HL-60/S4 (cell line): Measurements from ENCODE around the gene CRELD2.

Experiments used
- in situ Hi-C: fragments of 300-500 bp; cut with MboI; formaldehyde crosslinking; loops from 2 replicates; pipeline ENCODE4 v1.14.3; 2022; ENCODE audit warnings: low sequenced_read_pairs

The CRELD2 gene

DNA sequence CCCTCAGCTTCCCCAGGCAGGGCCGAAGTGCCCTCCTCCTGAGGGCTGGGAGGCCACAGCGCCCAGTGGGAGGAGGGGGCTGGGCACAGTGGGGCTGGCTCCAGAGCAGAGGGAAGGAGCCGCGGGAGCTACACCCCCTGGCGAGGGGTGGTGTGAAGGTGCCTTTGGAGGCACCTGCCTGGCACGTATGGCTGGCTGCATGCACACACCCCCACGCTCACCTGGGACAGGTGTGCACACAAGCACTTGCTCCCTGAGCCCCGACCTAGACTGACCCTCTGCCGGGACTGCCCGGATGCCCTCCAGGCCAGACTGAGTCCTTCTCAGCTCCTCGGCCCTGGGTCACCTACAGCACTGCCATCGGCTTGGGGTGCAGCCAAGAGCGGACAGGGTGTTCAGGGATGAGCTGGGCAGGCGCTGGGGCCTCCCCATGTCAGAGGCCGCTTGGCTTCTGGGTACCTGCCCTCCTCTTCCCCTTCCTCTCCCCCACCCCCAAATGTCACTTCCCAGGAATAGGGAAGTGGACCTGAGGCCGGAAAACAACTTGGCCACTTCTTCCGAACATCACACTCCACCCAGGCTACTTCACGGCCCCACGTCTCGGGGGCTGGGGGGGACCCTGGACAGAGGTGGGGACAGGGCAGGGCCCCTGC lies 34.7 kb downstream of the CRELD2 start:
- in situ Hi-C loops: no loop called here

GRCh38 chr22:49953680-49954344 lies 35.4 kb downstream of the CRELD2 start:
- in situ Hi-C loops: no loop called here

DNA sequence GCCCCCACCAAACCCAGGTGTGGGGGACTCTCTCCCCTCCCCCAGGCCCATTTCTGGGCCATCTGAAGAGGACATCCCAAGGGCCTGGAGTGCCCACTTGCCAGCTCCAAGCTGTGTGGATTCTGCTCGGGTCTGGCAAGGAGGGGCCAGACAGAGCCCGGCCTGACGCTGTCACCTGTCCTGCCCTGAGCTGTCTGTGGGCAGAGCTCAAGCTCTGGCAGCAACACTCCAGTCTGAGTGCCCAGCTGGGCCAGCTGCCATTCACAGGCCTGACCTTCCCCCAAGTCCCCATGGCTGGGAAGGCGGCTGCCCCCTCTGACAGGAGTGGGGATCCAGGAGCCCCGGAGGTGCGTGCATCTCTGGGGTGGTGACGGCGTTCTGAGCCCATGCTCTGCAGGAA lies 35.9 kb downstream of the CRELD2 start:
- in situ Hi-C loops: no loop called here

DNA sequence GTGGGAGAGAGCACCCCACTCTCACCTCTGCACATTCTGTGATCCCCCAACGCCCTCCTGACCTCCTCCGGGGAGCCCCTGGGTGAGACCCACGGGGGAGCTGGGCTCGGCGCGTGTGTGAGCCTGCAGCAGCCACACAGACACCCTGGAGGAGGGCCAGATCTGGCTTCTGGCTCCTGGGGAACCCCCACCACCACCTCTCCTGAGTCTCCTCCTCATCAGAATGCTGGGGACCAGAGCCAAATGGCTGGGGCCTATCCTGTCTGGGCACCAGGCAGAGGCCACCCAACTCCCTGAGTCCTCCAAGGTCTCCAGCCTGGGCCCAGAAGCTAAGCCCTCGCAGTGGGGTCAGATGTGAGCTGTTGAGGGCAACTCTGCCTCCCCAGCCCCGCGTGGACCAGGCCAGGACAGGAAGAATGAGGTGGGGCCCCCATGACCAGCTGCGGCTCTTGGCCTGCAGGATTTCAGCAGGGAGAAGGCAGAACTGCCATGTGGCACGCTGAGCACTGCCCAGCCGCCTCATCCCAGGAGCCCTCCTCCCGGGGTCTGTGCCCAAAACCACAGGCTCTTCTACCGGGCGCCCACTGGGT lies 36.7 kb downstream of the CRELD2 start:
- in situ Hi-C loops: no loop called here

DNA sequence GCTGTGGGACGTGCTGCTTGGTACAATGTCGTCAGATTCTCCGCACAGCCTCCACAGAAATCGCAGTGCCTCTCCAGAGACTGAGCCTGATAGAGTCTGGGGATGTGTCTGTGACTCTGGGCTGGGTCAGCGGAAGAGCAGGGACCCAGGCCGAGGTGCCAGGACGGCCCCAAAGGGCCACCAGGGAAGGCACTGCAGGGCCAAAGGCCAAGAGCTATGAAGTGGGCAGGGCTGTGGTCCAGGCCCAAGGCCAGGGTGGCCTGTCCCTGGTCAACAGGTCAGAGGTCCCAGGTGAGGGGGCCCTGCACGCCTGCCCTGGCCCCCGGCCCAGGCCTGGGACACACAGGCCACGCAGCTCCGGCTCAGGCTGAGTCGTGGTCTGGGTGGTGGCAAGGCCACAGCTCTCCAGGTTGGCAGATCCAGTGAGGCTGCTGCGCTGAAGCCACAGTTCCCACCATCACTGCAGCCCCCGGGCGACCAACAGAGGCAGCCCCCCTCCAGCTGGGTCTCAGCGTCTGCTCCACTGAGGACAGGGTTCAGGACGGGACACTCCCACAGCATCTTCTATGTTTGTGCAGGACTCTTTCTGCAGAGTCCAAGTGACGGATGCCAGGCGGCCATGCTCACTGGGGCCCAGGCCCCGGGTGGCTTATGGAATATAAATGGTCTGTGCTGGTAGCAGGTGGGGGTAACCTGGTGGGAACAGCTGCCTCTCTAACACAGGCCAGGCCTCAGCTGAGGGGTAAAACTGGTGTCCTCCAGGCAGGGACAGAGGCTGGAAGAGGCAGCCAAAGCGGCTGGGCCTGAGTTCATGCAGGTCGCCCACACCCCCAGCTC lies 37.4 kb downstream of the CRELD2 start:
- in situ Hi-C loops: no loop called here

DNA sequence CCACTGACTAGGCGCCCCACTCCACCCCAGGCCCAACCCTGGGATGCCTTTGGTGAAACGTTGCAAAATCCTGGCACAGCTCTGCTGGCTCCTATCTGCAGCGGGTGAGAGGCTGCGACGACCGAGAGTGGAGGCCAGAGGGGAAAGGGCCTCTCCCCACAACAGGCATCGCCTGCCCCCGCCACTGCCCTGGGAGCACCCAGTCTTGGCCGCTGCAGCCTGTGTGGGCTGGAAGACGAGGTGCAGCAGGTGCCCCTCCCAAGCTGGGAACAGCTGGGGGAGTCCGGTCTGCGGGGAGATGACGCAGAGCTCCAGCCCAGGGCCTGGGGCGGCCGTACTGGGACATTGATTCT lies 38.0 kb downstream of the CRELD2 start:
- in situ Hi-C loops: no loop called here

- in situ Hi-C loops: no loop called here
These were observed 38.7 kb downstream of the CRELD2 start for GRCh38 chr22:49956914-49957825.

GRCh38 chr22:49957826-49958365 lies 39.5 kb downstream of the CRELD2 start:
- in situ Hi-C loops: no loop called here

DNA sequence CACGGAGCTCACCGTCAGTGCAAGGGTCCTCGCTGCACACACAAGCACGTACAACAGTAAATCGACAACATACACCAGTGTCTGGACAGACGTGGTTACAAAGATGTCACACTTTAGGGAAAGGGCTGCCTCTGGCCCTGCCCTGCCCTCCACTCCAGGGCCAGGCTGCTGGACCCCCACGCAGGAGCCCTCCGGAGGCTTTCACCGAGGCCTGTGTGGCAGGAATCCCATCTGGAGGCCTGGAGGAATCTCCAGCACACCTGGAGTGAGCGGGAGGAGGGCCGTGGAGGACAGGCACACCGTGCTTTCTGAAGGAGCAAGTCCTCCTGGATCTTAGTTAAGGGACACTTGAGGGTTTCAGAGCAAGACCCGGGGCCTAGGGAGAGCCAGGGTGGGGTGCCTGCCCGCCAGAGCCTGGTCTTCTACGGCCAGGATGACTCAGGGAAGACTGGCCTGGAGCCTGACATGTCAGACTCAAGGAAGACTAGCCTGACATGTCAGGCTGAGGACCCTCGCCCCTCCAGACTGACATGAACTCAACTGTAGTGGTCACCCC lies 40.0 kb downstream of the CRELD2 start:
- in situ Hi-C loops: no loop called here

DNA sequence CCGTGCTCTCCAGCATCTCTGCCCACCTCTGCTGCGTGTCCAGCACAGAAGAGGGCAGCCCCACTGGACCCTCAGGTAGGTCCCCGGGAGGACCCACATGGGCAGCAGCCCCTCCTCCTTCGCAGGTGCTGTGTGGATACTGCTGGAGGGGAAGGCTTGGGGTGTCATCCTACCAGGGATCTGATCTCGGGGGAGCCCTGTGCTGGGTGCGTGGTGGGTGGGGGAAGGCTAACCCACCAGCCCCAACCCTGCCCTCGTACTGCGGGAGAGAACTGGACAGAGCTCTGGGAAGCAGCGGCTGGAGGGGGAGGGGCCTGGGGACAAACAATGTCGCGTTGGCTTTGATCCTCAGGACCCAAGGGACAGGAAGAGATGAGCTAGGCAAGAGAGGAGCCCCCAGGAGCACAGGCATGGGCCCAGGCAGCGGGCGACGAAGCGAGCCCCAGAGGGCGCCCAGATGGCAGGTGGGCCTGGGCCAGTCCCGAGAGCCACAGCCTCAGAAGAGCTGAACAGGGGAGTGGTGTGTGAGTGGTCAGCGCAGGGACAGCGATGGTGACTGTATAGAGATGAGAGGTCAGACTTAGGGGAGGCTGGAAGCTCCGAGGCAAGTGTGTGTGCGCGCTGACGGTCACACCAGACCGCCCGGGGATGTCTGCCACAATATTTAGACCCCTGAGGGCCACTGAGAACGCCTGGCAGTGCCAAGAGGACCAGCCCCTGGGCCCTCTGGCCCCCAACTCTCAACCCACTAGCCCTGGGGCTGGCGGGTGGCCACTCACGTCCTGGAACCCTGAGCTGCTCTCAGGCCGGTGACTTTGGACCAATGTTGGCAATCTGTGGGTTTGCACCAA lies 40.7 kb downstream of the CRELD2 start:
- in situ Hi-C loops: no loop called here

GRCh38 chr22:49959782-49960158 lies 41.3 kb downstream of the CRELD2 start:
- in situ Hi-C loops: no loop called here

- in situ Hi-C loops: no loop called here
These were observed 41.9 kb downstream of the CRELD2 start, which contains the start of gene PIM3 for GRCh38 chr22:49960159-49961004. TSS of gene PIM3 (plus strand) at chr22:49960772. CDS start at chr22:49960948, 176 bp downstream.

DNA sequence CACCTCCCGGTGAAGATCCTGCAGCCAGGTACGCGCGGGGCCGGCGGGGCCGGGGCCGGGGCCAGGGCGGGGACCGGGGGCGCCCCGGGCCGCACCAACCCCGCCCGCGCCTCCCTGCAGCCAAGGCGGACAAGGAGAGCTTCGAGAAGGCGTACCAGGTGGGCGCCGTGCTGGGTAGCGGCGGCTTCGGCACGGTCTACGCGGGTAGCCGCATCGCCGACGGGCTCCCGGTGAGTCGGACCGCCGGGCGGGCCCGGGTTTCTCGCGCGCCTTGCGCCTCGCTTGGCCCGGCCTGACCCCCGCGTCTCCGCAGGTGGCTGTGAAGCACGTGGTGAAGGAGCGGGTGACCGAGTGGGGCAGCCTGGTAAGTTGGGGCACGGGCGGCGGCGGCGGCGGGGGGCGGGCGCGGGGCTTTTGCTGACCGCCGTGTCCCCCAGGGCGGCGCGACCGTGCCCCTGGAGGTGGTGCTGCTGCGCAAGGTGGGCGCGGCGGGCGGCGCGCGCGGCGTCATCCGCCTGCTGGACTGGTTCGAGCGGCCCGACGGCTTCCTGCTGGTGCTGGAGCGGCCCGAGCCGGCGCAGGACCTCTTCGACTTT lies 42.7 kb downstream of the CRELD2 start:
- in situ Hi-C loops: no loop called here

DNA sequence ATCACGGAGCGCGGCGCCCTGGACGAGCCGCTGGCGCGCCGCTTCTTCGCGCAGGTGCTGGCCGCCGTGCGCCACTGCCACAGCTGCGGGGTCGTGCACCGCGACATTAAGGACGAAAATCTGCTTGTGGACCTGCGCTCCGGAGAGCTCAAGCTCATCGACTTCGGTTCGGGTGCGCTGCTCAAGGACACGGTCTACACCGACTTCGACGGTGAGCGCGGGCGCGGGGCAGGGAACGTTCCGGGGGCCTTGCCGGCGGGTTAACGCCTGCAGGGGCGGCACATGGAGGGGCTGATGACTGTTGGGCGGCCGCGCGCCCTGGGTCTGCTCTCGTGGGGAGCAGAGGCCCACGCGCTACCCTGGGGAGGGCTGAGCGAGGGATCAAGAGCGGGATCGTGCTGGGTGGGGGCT lies 43.2 kb downstream of the CRELD2 start:
- in situ Hi-C loops: no loop called here

- in situ Hi-C loops: no loop called here
These were observed 43.7 kb downstream of the CRELD2 start for GRCh38 chr22:49962012-49962750.

DNA sequence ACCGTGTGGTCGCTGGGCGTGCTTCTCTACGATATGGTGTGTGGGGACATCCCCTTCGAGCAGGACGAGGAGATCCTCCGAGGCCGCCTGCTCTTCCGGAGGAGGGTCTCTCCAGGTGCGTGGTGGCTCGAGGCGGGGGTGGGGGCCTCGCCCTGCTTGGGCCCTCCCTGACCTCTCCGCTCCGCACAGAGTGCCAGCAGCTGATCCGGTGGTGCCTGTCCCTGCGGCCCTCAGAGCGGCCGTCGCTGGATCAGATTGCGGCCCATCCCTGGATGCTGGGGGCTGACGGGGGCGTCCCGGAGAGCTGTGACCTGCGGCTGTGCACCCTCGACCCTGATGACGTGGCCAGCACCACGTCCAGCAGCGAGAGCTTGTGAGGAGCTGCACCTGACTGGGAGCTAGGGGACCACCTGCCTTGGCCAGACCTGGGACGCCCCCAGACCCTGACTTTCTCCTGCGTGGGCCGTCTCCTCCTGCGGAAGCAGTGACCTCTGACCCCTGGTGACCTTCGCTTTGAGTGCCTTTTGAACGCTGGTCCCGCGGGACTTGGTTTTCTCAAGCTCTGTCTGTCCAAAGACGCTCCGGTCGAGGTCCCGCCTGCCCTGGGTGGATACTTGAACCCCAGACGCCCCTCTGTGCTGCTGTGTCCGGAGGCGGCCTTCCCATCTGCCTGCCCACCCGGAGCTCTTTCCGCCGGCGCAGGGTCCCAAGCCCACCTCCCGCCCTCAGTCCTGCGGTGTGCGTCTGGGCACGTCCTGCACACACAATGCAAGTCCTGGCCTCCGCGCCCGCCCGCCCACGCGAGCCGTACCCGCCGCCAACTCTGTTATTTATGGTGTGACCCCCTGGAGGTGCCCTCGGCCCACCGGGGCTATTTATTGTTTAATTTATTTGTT lies 44.6 kb downstream of the CRELD2 start:
- in situ Hi-C loops: no loop called here
